ENCODE results near the gene CANX.
"Not testable (repeated sequence)": the region's sequence is repeated elsewhere in the genome, so short reads cannot be mapped to it uniquely, and the experiment has no call there.

DNA sequence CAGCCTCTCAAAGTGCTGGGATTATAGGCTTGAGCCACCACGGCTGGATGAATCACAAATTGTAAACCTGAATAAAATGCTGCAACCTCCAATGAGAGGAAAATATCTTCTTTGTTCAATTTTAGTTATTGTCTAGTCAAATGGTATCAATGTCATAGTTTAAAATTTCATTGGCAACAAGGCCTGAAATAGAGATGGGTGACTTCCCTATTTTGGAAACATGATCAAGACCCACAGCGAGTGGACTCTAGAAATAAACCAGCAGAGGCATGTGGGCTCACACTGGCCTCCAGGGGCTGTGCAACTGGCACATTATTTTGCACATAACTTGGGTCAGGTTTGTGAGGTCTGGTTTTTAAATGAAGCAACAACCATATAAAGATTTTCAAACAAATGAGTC lies 45.6 kb upstream of the CANX start:
- TF ChIP-seq EZH2phosphoT487 (IDR thresholded peaks at IDR 0.05; ENCODE audit: insufficient read depth, low read depth); EZH2 (IDR thresholded peaks at IDR 0.05; ENCODE audit: insufficient read depth, poor library complexity, severe bottlenecking): not testable (repeated sequence)

Data from GM23248 (cell line).